HepG2 (cell line): ENCODE data around the gene CYP27B1. TPM values are rescaled to one million over a fixed set of nuclear protein-coding genes. Genes with fewer than 3 reads are reported as not detected.

Experiments
- ATAC-seq: fragments of 200-7000 bp; cut with Tn5 transposase; 3 replicates; pipeline ENCODE4 v1.9.1; 2020; ENCODE audit warnings: mild to moderate bottlenecking, moderate library complexity
- BruUV-seq: library from RNA; stranded (reverse); fragments of 400-500 nt; replicated peaks from 2 replicates; lab custom pipeline; 2021; lab: Mats Ljungman, UMichigan
- CTCF ChIA-PET: fragments of 300-600 bp; formaldehyde crosslinking; extraction: SDS; loops from one replicate; lab custom pipeline; 2021; ENCODE audit warnings: low total read pairs, inconsistent platforms, low intra/inter-chr PET ratio; lab: Yijun Ruan, JAX
- POLR2A ChIA-PET: fragments of 350-600 bp; sonication (Branson Sonifier 250); formaldehyde crosslinking; loops from one replicate; lab custom pipeline; 2020; ENCODE audit warnings: antibody characterized with exemption, inconsistent platforms; lab: Yijun Ruan, JAX
- DNase-seq: peaks from one replicate; pipeline ENCODE4 v3.0.0-alpha.2; 2015; ENCODE audit warnings: low spot score
- FAIRE-seq: peaks from 3 replicates; lab custom pipeline; 2011; peaks lifted over from hg19 to GRCh38; lab: Jason Lieb, UNC
- H2AFZ ChIP-seq: one replicate; pipeline ENCODE4 v1.6.1; 2011; ENCODE audit warnings: low read length, inconsistent platforms
- H3K27ac ChIP-seq: fragments of 300-600 bp; 3 replicates; pipeline ENCODE4 v1.8.0; 2011; ENCODE audit warnings: mixed run types, mild to moderate bottlenecking, mixed read lengths, low read length, inconsistent platforms; ENCODE audit not compliant: insufficient read depth; ENCODE audit errors: extremely low read length
- H3K27me3 ChIP-seq, 2 experiments: fragments of 200-600 bp in 1 of 2; 2 replicates in 1 of 2; 3 replicates in 1 of 2; pipeline versions ENCODE4 v1.6.0 to v1.8.0; 2011; ENCODE audit warnings: low read length in 2 of 2, mild to moderate bottlenecking in 2 of 2, moderate library complexity in 2 of 2, inconsistent platforms in 1 of 2; ENCODE audit not compliant: insufficient read depth in 2 of 2, control insufficient read depth in 1 of 2
- H3K36me3 ChIP-seq, 2 experiments: fragments of 200-600 bp in 1 of 2; replicated peaks in 1 of 2; 2 replicates in 1 of 2; 3 replicates in 1 of 2; pipeline versions ENCODE4 v1.5.1 to v1.8.0; 2011; ENCODE audit warnings: low read length in 2 of 2, inconsistent platforms in 1 of 2; ENCODE audit not compliant: insufficient read depth in 2 of 2, control insufficient read depth in 1 of 2
- H3K4me1 ChIP-seq: 2 replicates; pipeline ENCODE4 v1.5.1; 2012; ENCODE audit warnings: low read length, inconsistent platforms; ENCODE audit not compliant: insufficient read depth
- H3K4me2 ChIP-seq: 2 replicates; pipeline ENCODE4 v1.6.0; 2011; ENCODE audit warnings: low read depth, low read length, inconsistent platforms
- H3K4me3 ChIP-seq, 3 experiments: fragments of 200-600 bp in 1 of 3; sonication (generic), shearing (Covaris generic) in 1 of 3; replicated peaks in 1 of 3; 2 replicates each; pipeline ENCODE4 v1.5.1; 2011 to 2016; ENCODE audit warnings: low read length in 3 of 3, inconsistent platforms in 2 of 3, low read depth in 2 of 3, mild to moderate bottlenecking in 2 of 3, control low read depth in 1 of 3, mixed read lengths in 1 of 3; ENCODE audit not compliant: insufficient read depth in 1 of 3
- H3K79me2 ChIP-seq: one replicate; pipeline ENCODE4 v1.6.1; 2011; ENCODE audit warnings: low read length, inconsistent platforms; ENCODE audit not compliant: insufficient read depth
- H3K9ac ChIP-seq: 2 replicates; pipeline ENCODE4 v1.6.0; 2011; ENCODE audit warnings: mild to moderate bottlenecking, low read depth, low read length, inconsistent platforms; ENCODE audit not compliant: insufficient read depth
- H3K9me3 ChIP-seq: 2 replicates; pipeline ENCODE4 v1.5.1; 2012; ENCODE audit warnings: mild to moderate bottlenecking, low read length
- H4K20me1 ChIP-seq: 2 replicates; pipeline ENCODE4 v1.6.0; 2011; ENCODE audit warnings: inconsistent platforms, mild to moderate bottlenecking, low read length, moderate library complexity; ENCODE audit not compliant: insufficient read depth
- ATF7-NPFF ChIP-seq: sonication (generic); formaldehyde crosslinking; IDR thresholded peaks from 2 replicates; pipeline ENCODE4 v1.8.1; 2023; ENCODE audit warnings: mild to moderate bottlenecking, low read depth, missing genetic modification reagents, moderate library complexity
- GATAD2A ChIP-seq: IDR thresholded peaks from 2 replicates; pipeline ENCODE4 v1.6.1; 2016
- IRF2 ChIP-seq: IDR thresholded peaks from 2 replicates; pipeline ENCODE4 v1.6.1; 2018; ENCODE audit warnings: missing genetic modification reagents, missing compliant biosample characterization
- LBX2 ChIP-seq: sonication (generic); formaldehyde crosslinking; IDR thresholded peaks from 2 replicates; pipeline ENCODE4 v1.5.0; 2020; ENCODE audit warnings: missing genetic modification reagents, mild to moderate bottlenecking, borderline replicate concordance
- NONO ChIP-seq, 2 experiments: fragments of 450-650 bp in 1 of 2; sonication (generic) in 1 of 2; formaldehyde crosslinking in 1 of 2; IDR thresholded peaks in 1 of 2; conservative IDR thresholded peaks in 1 of 2; 2 replicates each; pipeline versions ENCODE4 v1.6.1 to v1.8.0; 2017 to 2022; ENCODE audit warnings: mild to moderate bottlenecking in 1 of 2, missing genetic modification reagents in 1 of 2, moderate library complexity in 1 of 2
- NR2F2 ChIP-seq: IDR thresholded peaks from 2 replicates; pipeline ENCODE4 v1.6.1; 2012; ENCODE audit warnings: low read depth, inconsistent platforms, borderline replicate concordance
- NR2F6 ChIP-seq, 2 experiments: IDR thresholded peaks; 2 replicates each; pipeline ENCODE4 v1.6.1; 2016; ENCODE audit warnings: antibody characterized with exemption in 1 of 2, mild to moderate bottlenecking in 1 of 2
- ONECUT2 ChIP-seq: sonication (generic); formaldehyde crosslinking; IDR thresholded peaks from 2 replicates; pipeline ENCODE4 v1.4.0; 2020; ENCODE audit warnings: missing genetic modification reagents
- PAXIP1 ChIP-seq: sonication (generic); formaldehyde crosslinking; conservative IDR thresholded peaks from 2 replicates; pipeline ENCODE4 v1.4.0; 2020; ENCODE audit warnings: mild to moderate bottlenecking, missing genetic modification reagents, moderate library complexity
- REL ChIP-seq: sonication (generic); formaldehyde crosslinking; conservative IDR thresholded peaks from 2 replicates; pipeline ENCODE4 v1.8.0; 2022; ENCODE audit warnings: mild to moderate bottlenecking, missing genetic modification reagents, moderate library complexity
- RFX5 ChIP-seq: IDR thresholded peaks from 2 replicates; pipeline ENCODE4 v1.6.1; 2011; ENCODE audit warnings: low read depth, low read length, improper control_type of control experiment
- RXRA ChIP-seq: sonication (generic); formaldehyde crosslinking; IDR thresholded peaks from 2 replicates; pipeline ENCODE4 v1.5.1; 2020; ENCODE audit warnings: missing genetic modification reagents
- RXRB ChIP-seq: IDR thresholded peaks from 2 replicates; pipeline ENCODE4 v1.6.1; 2016; ENCODE audit warnings: borderline replicate concordance, missing genetic modification reagents, missing compliant biosample characterization
- TGIF2 ChIP-seq: IDR thresholded peaks from 2 replicates; pipeline ENCODE4 v1.6.1; 2016; ENCODE audit warnings: control low read depth, missing compliant biosample characterization
- TMF1 ChIP-seq: sonication (generic); formaldehyde crosslinking; IDR thresholded peaks from 2 replicates; pipeline ENCODE4 v1.8.1; 2022; ENCODE audit warnings: low read depth, missing genetic modification reagents
- ZBTB39 ChIP-seq: sonication (generic); formaldehyde crosslinking; IDR thresholded peaks from 2 replicates; pipeline ENCODE4 v1.5.0; 2020; ENCODE audit warnings: missing genetic modification reagents
- ZBTB7B ChIP-seq: sonication (generic); formaldehyde crosslinking; IDR thresholded peaks from 2 replicates; pipeline ENCODE4 v1.4.0; 2020; ENCODE audit warnings: missing genetic modification reagents
- ZNF557 ChIP-seq: sonication (generic); formaldehyde crosslinking; IDR thresholded peaks from 2 replicates; pipeline ENCODE4 v1.4.0; 2020; ENCODE audit warnings: missing genetic modification reagents
- ZNF749 ChIP-seq: sonication (generic); formaldehyde crosslinking; IDR thresholded peaks from 2 replicates; pipeline ENCODE4 v1.8.0; 2022; ENCODE audit warnings: mild to moderate bottlenecking, missing genetic modification reagents, moderate library complexity, borderline replicate concordance
- WGBS: methylation state at CpG from one replicate; pipeline ENCODE4 v1.1.6; 2017; ENCODE audit warnings: low lambda C conversion rate; 5-methylcytosine and 5-hydroxymethylcytosine counted together
- in situ Hi-C: cut with HindIII; loops from 2 replicates; pipeline ENCODE4 v1.10.0; 2017; ENCODE audit warnings: low pct_unique_long_range_greater_than_20kb; ENCODE audit not compliant: extremely low pct_ligation_motif_present
- intact Hi-C: fragments of 100-400 bp; cut with micrococcal nuclease; formaldehyde crosslinking; loops from one replicate; pipeline ENCODE4 v1.10.0; 2022; ENCODE audit not compliant: unreplicated experiment
- polyA plus RNA-seq, 8 experiments: library from polyadenylated mRNA; depleted of rRNA in 3 of 8; stranded (reverse) in 7 of 8; unstranded in 1 of 8; fragments of >200 nt; fragmentation: Illumina TruSeq in 4 of 8; extraction: Trizol in 4 of 8; gene quantifications; 2 replicates each; pipeline versions ENCODE4 v1.2.1 to v1.2.3, GENCODE V29; 2011 to 2016; ENCODE audit warnings: low read depth in 4 of 8, missing spikeins in 1 of 8, mixed read lengths in 1 of 8; ENCODE audit not compliant: insufficient read depth in 1 of 8
- total RNA-seq, 5 experiments: library from RNA; depleted of rRNA; stranded (reverse); fragments of >200 nt; fragmentation: Illumina TruSeq; extraction: Trizol; gene quantifications; 2 replicates each; pipeline ENCODE4 v1.2.3, GENCODE V29; 2016; ENCODE audit warnings: low read depth in 1 of 5

CYP27B1 gene
- total and polyA plus RNA-seq, 2 of the 13 experiments (the other 11 are each of a cell fraction or from before 2014, with no cell fraction given) = 2.3 to 3.0 TPM

GRCh38 chr12:57735198-57735855 is 31.6 kb downstream of the CYP27B1 start:
- no peak for FAIRE-seq
- H3K36me3 ChIP-seq = no peaks in the 10 kb centered on the region
- H3K9me3 ChIP-seq = no peaks in the 10 kb centered on the region
- H3K4me2 ChIP-seq = peak overlapping the region; percentile 94
- DNase-seq = peak; percentile 23
- peaks cover 14 to 64% of the 10 kb centered on the region in 2 experiments for H3K27me3 ChIP-seq
- H3K4me3 ChIP-seq = peak overlapping the region in 1 of 3 experiments; percentile 73; a peak in 2 of 6 replicates
- ATAC-seq = peak; percentile 55
- no TSS peak for BruUV-seq
- CTCF ChIA-PET = interaction anchor here (1.8 kb wide), 1 partner anchor 9 kb away, joined by 6 read pairs; no protein-coding TSS in a partner anchor
- H3K79me2 ChIP-seq = no peaks in the 10 kb centered on the region
- H4K20me1 ChIP-seq = no peaks in the 10 kb centered on the region
- H3K9ac ChIP-seq = no peak overlapping the region
- no peak overlapping the region for H2AFZ ChIP-seq
- 7% methylated on average over 8 of the region's 8 CpGs for WGBS
- H3K27ac ChIP-seq = no peak overlapping the region
- POLR2A ChIA-PET = interaction anchor here (0.9 to 3.3 kb wide), 6 partner anchors 9 to 215 kb away, joined by 3 to 29 read pairs (median 4); partner anchors contain the start of genes CDK4, DCTN2, DDIT3 and TSPAN31
- peaks cover 42% of the 10 kb centered on the region for H3K4me1 ChIP-seq
- in situ Hi-C loops = no loop called here
- intact Hi-C loops = loop anchor here (5.0 kb wide), 2 partner anchors 43 to 153 kb away; partner anchors contain the start of gene OS9
- TF ChIP-seq IRF2 (CRISPR knock-in tag) (no peak), RXRA (peak; percentile 24; the same call in 1 of the 2 replicates), REL (CRISPR knock-in tag) (no peak), NR2F2 (no peak), GATAD2A (CRISPR knock-in tag) (peak; percentile 24; the same call in 1 of the 2 replicates), TGIF2 (CRISPR knock-in tag) (no peak), RFX5 (no peak), ZBTB39 (CRISPR knock-in tag) (no peak), ZBTB7B (CRISPR knock-in tag) (0 out of 2 replicates have a peak, but pooled peaks have one; percentile 13), RXRB (CRISPR knock-in tag) (peak; percentile 68), PAXIP1 (peak; percentile 67), ZNF749 (CRISPR knock-in tag) (no peak), TMF1 (CRISPR knock-in tag) (no peak), ATF7-NPFF (no peak), NONO (IDR thresholded peaks at IDR 0.05) (no peak), NONO (CRISPR knock-in tag; conservative IDR thresholded peaks at IDR 0.05) (0 out of 2 replicates have a peak, but pooled peaks have one; percentile 27), NR2F6 (IDR thresholded peaks at IDR 0.05) (0 out of 2 replicates have a peak, but pooled peaks have one; percentile 14), NR2F6 (CRISPR knock-in tag; IDR thresholded peaks at IDR 0.05) (no peak), ZNF557 (CRISPR knock-in tag) (no peak), LBX2 (CRISPR knock-in tag) (no peak), ONECUT2 (peak; percentile 67; the same call in 1 of the 2 replicates)
